Measurements from ENCODE around the gene TKFC.
"Not testable (repeated sequence)": the region's sequence is repeated elsewhere in the genome, so short reads cannot be mapped to it uniquely, and the experiment has no call there.

TKFC gene

GRCh38 chr11:61380884-61381283 lies 47.9 kb downstream of the TKFC start:
- H3K36me3 ChIP-seq (ENCODE audit: control insufficient read depth in 1 of 2, insufficient read depth in 2 of 2, low read depth in 1 of 2, low read length in 2 of 2), result peaks cover 7 to 11% of the 10 kb centered on the region in 2 experiments
- no peak overlapping the region for H3K9ac ChIP-seq (ENCODE audit: low read length)
- H3K27me3 ChIP-seq (ENCODE audit: control insufficient read depth in 1 of 2, insufficient read depth in 1 of 2, low read length in 2 of 2), result no peaks in the 10 kb centered on the region
- DNase-seq, result no peak
- no peak overlapping the region for H3K4ac ChIP-seq (ENCODE audit: low read depth in 1 of 2, low read length in 2 of 2)
- no peaks in the 10 kb centered on the region for H3K9me3 ChIP-seq (ENCODE audit: control insufficient read depth, low read length)
- H3K79me1 ChIP-seq (replicated peaks; ENCODE audit: low read length, poor library complexity, severe bottlenecking), result no peaks in the 10 kb centered on the region
- H3K4me3 ChIP-seq (ENCODE audit: insufficient read depth in 1 of 2, low read depth in 1 of 2, low read length in 2 of 2), result no peak overlapping the region
- WGBS, result 96% methylated on average over 7 of the region's 9 CpGs
- no peak overlapping the region for H2BK15ac ChIP-seq (ENCODE audit: low read depth, poor library complexity, severe bottlenecking)
- H2BK5ac ChIP-seq (ENCODE audit: low read depth, low read length, poor library complexity, severe bottlenecking), result no peak overlapping the region
- no peak overlapping the region for H2BK120ac ChIP-seq (ENCODE audit: low read depth, low read length)
- H4K8ac ChIP-seq (ENCODE audit: low read length), result no peak overlapping the region
- no peak overlapping the region for H3K18ac ChIP-seq (ENCODE audit: low read depth in 1 of 2, low read length in 2 of 2)
- H2AFZ ChIP-seq (ENCODE audit: low read depth, low read length), result no peak overlapping the region
- H3K27ac ChIP-seq (ENCODE audit: low read length, poor library complexity, severe bottlenecking), result no peak overlapping the region
- H3K4me1 ChIP-seq (ENCODE audit: control insufficient read depth, insufficient read depth, low read depth, low read length), result peaks cover 6% of the 10 kb centered on the region
- no peak overlapping the region for H3K23ac ChIP-seq (ENCODE audit: low read length in 2 of 2)
- no peak overlapping the region for H2AK5ac ChIP-seq (ENCODE audit: low read length, severe bottlenecking)
- no peak overlapping the region for H4K91ac ChIP-seq (ENCODE audit: low read length)
- H3K14ac ChIP-seq (ENCODE audit: low read length in 2 of 2), result no peak overlapping the region
- no peak overlapping the region for H3K4me2 ChIP-seq (ENCODE audit: low read length, poor library complexity, severe bottlenecking)
- no peak overlapping the region for H2BK12ac ChIP-seq (ENCODE audit: low read length in 2 of 2)

GRCh38 chr11:61383859-61384258 lies 50.8 kb downstream of the TKFC start:
- H2AK5ac ChIP-seq (ENCODE audit: low read length, severe bottlenecking); H3K14ac ChIP-seq (ENCODE audit: low read length in 2 of 2); H3K36me3 ChIP-seq (ENCODE audit: control insufficient read depth in 1 of 2, insufficient read depth in 2 of 2, low read depth in 1 of 2, low read length in 2 of 2); H3K23ac ChIP-seq (ENCODE audit: low read length in 2 of 2); H2BK12ac ChIP-seq (ENCODE audit: low read length in 2 of 2); H3K79me1 ChIP-seq (replicated peaks; ENCODE audit: low read length, poor library complexity, severe bottlenecking); H3K4ac ChIP-seq (ENCODE audit: low read depth in 1 of 2, low read length in 2 of 2); H3K9ac ChIP-seq (ENCODE audit: low read length); H3K9me3 ChIP-seq (ENCODE audit: control insufficient read depth, low read length); H4K8ac ChIP-seq (ENCODE audit: low read length); H3K27me3 ChIP-seq (ENCODE audit: control insufficient read depth in 1 of 2, insufficient read depth in 1 of 2, low read length in 2 of 2); H3K4me2 ChIP-seq (ENCODE audit: low read length, poor library complexity, severe bottlenecking); H3K4me1 ChIP-seq (ENCODE audit: control insufficient read depth, insufficient read depth, low read depth, low read length); H3K27ac ChIP-seq (ENCODE audit: low read length, poor library complexity, severe bottlenecking); H4K91ac ChIP-seq (ENCODE audit: low read length); H2BK120ac ChIP-seq (ENCODE audit: low read depth, low read length); H2BK5ac ChIP-seq (ENCODE audit: low read depth, low read length, poor library complexity, severe bottlenecking); DNase-seq; H3K4me3 ChIP-seq (ENCODE audit: insufficient read depth in 1 of 2, low read depth in 1 of 2, low read length in 2 of 2); H2AFZ ChIP-seq (ENCODE audit: low read depth, low read length); H2BK15ac ChIP-seq (ENCODE audit: low read depth, poor library complexity, severe bottlenecking); H3K18ac ChIP-seq (ENCODE audit: low read depth in 1 of 2, low read length in 2 of 2): not testable (repeated sequence)
- WGBS, result 85% methylated on average over 5 of the region's 5 CpGs

GRCh38 chr11:61384271-61385242 lies 51.5 kb downstream of the TKFC start:
- H3K9me3 ChIP-seq (ENCODE audit: control insufficient read depth, low read length), result no peaks in the 10 kb centered on the region
- no peaks in the 10 kb centered on the region for H3K79me1 ChIP-seq (replicated peaks; ENCODE audit: low read length, poor library complexity, severe bottlenecking)
- no peak overlapping the region for H2BK12ac ChIP-seq (ENCODE audit: low read length in 2 of 2)
- no peaks in the 10 kb centered on the region for H3K27me3 ChIP-seq (ENCODE audit: control insufficient read depth in 1 of 2, insufficient read depth in 1 of 2, low read length in 2 of 2)
- H3K4me1 ChIP-seq (ENCODE audit: control insufficient read depth, insufficient read depth, low read depth, low read length), result peaks cover 2% of the 10 kb centered on the region
- H2BK15ac ChIP-seq (ENCODE audit: low read depth, poor library complexity, severe bottlenecking), result no peak overlapping the region
- H2AK5ac ChIP-seq (ENCODE audit: low read length, severe bottlenecking), result no peak overlapping the region
- no peak overlapping the region for H3K27ac ChIP-seq (ENCODE audit: low read length, poor library complexity, severe bottlenecking)
- no peak overlapping the region for H2BK120ac ChIP-seq (ENCODE audit: low read depth, low read length)
- no peak overlapping the region for H4K91ac ChIP-seq (ENCODE audit: low read length)
- H3K4me2 ChIP-seq (ENCODE audit: low read length, poor library complexity, severe bottlenecking), result no peak overlapping the region
- H2BK5ac ChIP-seq (ENCODE audit: low read depth, low read length, poor library complexity, severe bottlenecking), result no peak overlapping the region
- WGBS, result 89% methylated on average over 15 of the region's 15 CpGs
- no peak overlapping the region for H4K8ac ChIP-seq (ENCODE audit: low read length)
- no peak overlapping the region for H3K4me3 ChIP-seq (ENCODE audit: insufficient read depth in 1 of 2, low read depth in 1 of 2, low read length in 2 of 2)
- H3K9ac ChIP-seq (ENCODE audit: low read length), result no peak overlapping the region
- H3K18ac ChIP-seq (ENCODE audit: low read depth in 1 of 2, low read length in 2 of 2), result no peak overlapping the region
- peak; percentile 30 for DNase-seq
- H3K23ac ChIP-seq (ENCODE audit: low read length in 2 of 2), result no peak overlapping the region
- H3K14ac ChIP-seq (ENCODE audit: low read length in 2 of 2), result no peak overlapping the region
- H3K4ac ChIP-seq (ENCODE audit: low read depth in 1 of 2, low read length in 2 of 2), result no peak overlapping the region
- no peak overlapping the region for H2AFZ ChIP-seq (ENCODE audit: low read depth, low read length)
- H3K36me3 ChIP-seq (ENCODE audit: control insufficient read depth in 1 of 2, insufficient read depth in 2 of 2, low read depth in 1 of 2, low read length in 2 of 2), result peaks cover 0 to 4% of the 10 kb centered on the region in 2 experiments

GRCh38 chr11:61390161-61390560 lies 57.1 kb downstream of the TKFC start:
- no peak overlapping the region for H4K91ac ChIP-seq (ENCODE audit: low read length)
- no peak overlapping the region for H2BK5ac ChIP-seq (ENCODE audit: low read depth, low read length, poor library complexity, severe bottlenecking)
- no peak overlapping the region for H2AFZ ChIP-seq (ENCODE audit: low read depth, low read length)
- no peak overlapping the region for H2BK15ac ChIP-seq (ENCODE audit: low read depth, poor library complexity, severe bottlenecking)
- H2BK120ac ChIP-seq (ENCODE audit: low read depth, low read length), result no peak overlapping the region
- peaks cover 5% of the 10 kb centered on the region for H3K4me1 ChIP-seq (ENCODE audit: control insufficient read depth, insufficient read depth, low read depth, low read length)
- H3K4me2 ChIP-seq (ENCODE audit: low read length, poor library complexity, severe bottlenecking), result no peak overlapping the region
- no peaks in the 10 kb centered on the region for H3K9me3 ChIP-seq (ENCODE audit: control insufficient read depth, low read length)
- no peak overlapping the region for H2BK12ac ChIP-seq (ENCODE audit: low read length in 2 of 2)
- peak; percentile 22 for DNase-seq
- peaks cover 10% of the 10 kb centered on the region for H3K79me1 ChIP-seq (replicated peaks; ENCODE audit: low read length, poor library complexity, severe bottlenecking)
- no peak overlapping the region for H3K4ac ChIP-seq (ENCODE audit: low read depth in 1 of 2, low read length in 2 of 2)
- H3K14ac ChIP-seq (ENCODE audit: low read length in 2 of 2), result no peak overlapping the region
- no peak overlapping the region for H3K27ac ChIP-seq (ENCODE audit: low read length, poor library complexity, severe bottlenecking)
- H3K18ac ChIP-seq (ENCODE audit: low read depth in 1 of 2, low read length in 2 of 2), result no peak overlapping the region
- no peak overlapping the region for H4K8ac ChIP-seq (ENCODE audit: low read length)
- H3K27me3 ChIP-seq (ENCODE audit: control insufficient read depth in 1 of 2, insufficient read depth in 1 of 2, low read length in 2 of 2), result no peaks in the 10 kb centered on the region
- no peak overlapping the region for H3K4me3 ChIP-seq (ENCODE audit: insufficient read depth in 1 of 2, low read depth in 1 of 2, low read length in 2 of 2)
- WGBS, result 83% methylated on average over 1 of the region's 1 CpG
- no peak overlapping the region for H3K9ac ChIP-seq (ENCODE audit: low read length)
- no peak overlapping the region for H3K23ac ChIP-seq (ENCODE audit: low read length in 2 of 2)
- no peak overlapping the region for H2AK5ac ChIP-seq (ENCODE audit: low read length, severe bottlenecking)
- peaks cover 6 to 12% of the 10 kb centered on the region in 2 experiments for H3K36me3 ChIP-seq (ENCODE audit: control insufficient read depth in 1 of 2, insufficient read depth in 2 of 2, low read depth in 1 of 2, low read length in 2 of 2)

Data from mesenchymal stem cell (in vitro differentiated cells and primary cell).